HepG2 (cell line): ENCODE measurements around the gene KCNF1. TPM values are rescaled to one million over a fixed set of nuclear protein-coding genes. Genes with fewer than 3 reads are reported as not detected.
A peak's percentile ranks its signal among the peaks of the same experiment; 100 is the strongest.

Experiments
- ATAC-seq: fragments of 200-7000 bp; cut with Tn5 transposase; 3 replicates; pipeline ENCODE4 v1.9.1; 2020; ENCODE audit warnings: mild to moderate bottlenecking, moderate library complexity
- BruUV-seq: library from RNA; stranded (reverse); fragments of 400-500 nt; replicated peaks from 2 replicates; lab custom pipeline; 2021; lab: Mats Ljungman, UMichigan
- CTCF ChIA-PET: fragments of 300-600 bp; formaldehyde crosslinking; extraction: SDS; loops from one replicate; lab custom pipeline; 2021; ENCODE audit warnings: low total read pairs, inconsistent platforms, low intra/inter-chr PET ratio; lab: Yijun Ruan, JAX
- POLR2A ChIA-PET: fragments of 350-600 bp; sonication (Branson Sonifier 250); formaldehyde crosslinking; loops from one replicate; lab custom pipeline; 2020; ENCODE audit warnings: antibody characterized with exemption, inconsistent platforms; lab: Yijun Ruan, JAX
- DNase-seq: peaks from one replicate; pipeline ENCODE4 v3.0.0-alpha.2; 2015; ENCODE audit warnings: low spot score
- FAIRE-seq: peaks from 3 replicates; lab custom pipeline; 2011; peaks lifted over from hg19 to GRCh38; lab: Jason Lieb, UNC
- H2AFZ ChIP-seq: one replicate; pipeline ENCODE4 v1.6.1; 2011; ENCODE audit warnings: low read length, inconsistent platforms
- H3K27ac ChIP-seq: fragments of 300-600 bp; 3 replicates; pipeline ENCODE4 v1.8.0; 2011; ENCODE audit warnings: mixed run types, mild to moderate bottlenecking, mixed read lengths, low read length, inconsistent platforms; ENCODE audit not compliant: insufficient read depth; ENCODE audit errors: extremely low read length
- H3K27me3 ChIP-seq, 2 experiments: fragments of 200-600 bp in 1 of 2; 2 replicates in 1 of 2; 3 replicates in 1 of 2; pipeline versions ENCODE4 v1.6.0 to v1.8.0; 2011; ENCODE audit warnings: low read length in 2 of 2, mild to moderate bottlenecking in 2 of 2, moderate library complexity in 2 of 2, inconsistent platforms in 1 of 2; ENCODE audit not compliant: insufficient read depth in 2 of 2, control insufficient read depth in 1 of 2
- H3K36me3 ChIP-seq, 2 experiments: fragments of 200-600 bp in 1 of 2; replicated peaks in 1 of 2; 2 replicates in 1 of 2; 3 replicates in 1 of 2; pipeline versions ENCODE4 v1.5.1 to v1.8.0; 2011; ENCODE audit warnings: low read length in 2 of 2, inconsistent platforms in 1 of 2; ENCODE audit not compliant: insufficient read depth in 2 of 2, control insufficient read depth in 1 of 2
- H3K4me1 ChIP-seq: 2 replicates; pipeline ENCODE4 v1.5.1; 2012; ENCODE audit warnings: low read length, inconsistent platforms; ENCODE audit not compliant: insufficient read depth
- H3K4me2 ChIP-seq: 2 replicates; pipeline ENCODE4 v1.6.0; 2011; ENCODE audit warnings: low read depth, low read length, inconsistent platforms
- H3K4me3 ChIP-seq, 3 experiments: fragments of 200-600 bp in 1 of 3; sonication (generic), shearing (Covaris generic) in 1 of 3; replicated peaks in 1 of 3; 2 replicates each; pipeline ENCODE4 v1.5.1; 2011 to 2016; ENCODE audit warnings: low read length in 3 of 3, inconsistent platforms in 2 of 3, low read depth in 2 of 3, mild to moderate bottlenecking in 2 of 3, control low read depth in 1 of 3, mixed read lengths in 1 of 3; ENCODE audit not compliant: insufficient read depth in 1 of 3
- H3K79me2 ChIP-seq: one replicate; pipeline ENCODE4 v1.6.1; 2011; ENCODE audit warnings: low read length, inconsistent platforms; ENCODE audit not compliant: insufficient read depth
- H3K9ac ChIP-seq: 2 replicates; pipeline ENCODE4 v1.6.0; 2011; ENCODE audit warnings: mild to moderate bottlenecking, low read depth, low read length, inconsistent platforms; ENCODE audit not compliant: insufficient read depth
- H3K9me3 ChIP-seq: 2 replicates; pipeline ENCODE4 v1.5.1; 2012; ENCODE audit warnings: mild to moderate bottlenecking, low read length
- H4K20me1 ChIP-seq: 2 replicates; pipeline ENCODE4 v1.6.0; 2011; ENCODE audit warnings: inconsistent platforms, mild to moderate bottlenecking, low read length, moderate library complexity; ENCODE audit not compliant: insufficient read depth
- DNMT3B ChIP-seq: conservative IDR thresholded peaks from 2 replicates; pipeline ENCODE4 v1.6.1; 2016; ENCODE audit warnings: missing biosample characterization, control low read depth
- EP300 ChIP-seq, 3 experiments: sonication (generic) in 1 of 3; formaldehyde crosslinking in 1 of 3; IDR thresholded peaks; 2 replicates each; pipeline versions ENCODE4 v1.5.1 to v1.6.1; 2011 to 2020; ENCODE audit warnings: low read depth in 2 of 3, low read length in 2 of 3, borderline replicate concordance in 1 of 3, improper control_type of control experiment in 1 of 3, mild to moderate bottlenecking in 1 of 3, missing genetic modification reagents in 1 of 3, moderate library complexity in 1 of 3
- FOXK2 ChIP-seq: fragments of 450-650 bp; IDR thresholded peaks from 2 replicates; pipeline ENCODE4 v1.6.1; 2016
- IRF1 ChIP-seq: sonication (generic); formaldehyde crosslinking; IDR thresholded peaks from 2 replicates; pipeline ENCODE4 v1.4.0; 2020; ENCODE audit warnings: low read depth, mild to moderate bottlenecking, missing genetic modification reagents
- MAFK ChIP-seq, 2 experiments: IDR thresholded peaks in 1 of 2; conservative IDR thresholded peaks in 1 of 2; 2 replicates each; pipeline ENCODE4 v1.6.1; 2011; ENCODE audit warnings: improper control_type of control experiment in 2 of 2, low read length in 2 of 2
- MIER3 ChIP-seq: IDR thresholded peaks from 2 replicates; pipeline ENCODE4 v1.6.1; 2016; ENCODE audit warnings: missing compliant biosample characterization, borderline replicate concordance
- NFYB ChIP-seq: sonication (generic); formaldehyde crosslinking; IDR thresholded peaks from 2 replicates; pipeline ENCODE4 v1.4.0; 2020; ENCODE audit warnings: missing genetic modification reagents
- SRY ChIP-seq: sonication (generic); formaldehyde crosslinking; IDR thresholded peaks from 2 replicates; pipeline ENCODE4 v1.8.0; 2022; ENCODE audit warnings: mild to moderate bottlenecking, missing genetic modification reagents
- ZFP91 ChIP-seq: sonication (generic); formaldehyde crosslinking; IDR thresholded peaks from 2 replicates; pipeline ENCODE4 v1.9.0; 2022; ENCODE audit warnings: missing genetic modification reagents, mild to moderate bottlenecking, borderline replicate concordance
- ZSCAN25 ChIP-seq: sonication (generic); formaldehyde crosslinking; IDR thresholded peaks from 2 replicates; pipeline ENCODE4 v1.8.0; 2022; ENCODE audit warnings: mild to moderate bottlenecking, missing genetic modification reagents
- WGBS: methylation state at CpG from one replicate; pipeline ENCODE4 v1.1.6; 2017; ENCODE audit warnings: low lambda C conversion rate; 5-methylcytosine and 5-hydroxymethylcytosine counted together
- in situ Hi-C: cut with HindIII; loops from 2 replicates; pipeline ENCODE4 v1.10.0; 2017; ENCODE audit warnings: low pct_unique_long_range_greater_than_20kb; ENCODE audit not compliant: extremely low pct_ligation_motif_present
- intact Hi-C: fragments of 100-400 bp; cut with micrococcal nuclease; formaldehyde crosslinking; loops from one replicate; pipeline ENCODE4 v1.10.0; 2022; ENCODE audit not compliant: unreplicated experiment
- polyA plus RNA-seq, 8 experiments: library from polyadenylated mRNA; depleted of rRNA in 3 of 8; stranded (reverse) in 7 of 8; unstranded in 1 of 8; fragments of >200 nt; fragmentation: Illumina TruSeq in 4 of 8; extraction: Trizol in 4 of 8; gene quantifications; 2 replicates each; pipeline versions ENCODE4 v1.2.1 to v1.2.3, GENCODE V29; 2011 to 2016; ENCODE audit warnings: low read depth in 4 of 8, missing spikeins in 1 of 8, mixed read lengths in 1 of 8; ENCODE audit not compliant: insufficient read depth in 1 of 8
- total RNA-seq, 5 experiments: library from RNA; depleted of rRNA; stranded (reverse); fragments of >200 nt; fragmentation: Illumina TruSeq; extraction: Trizol; gene quantifications; 2 replicates each; pipeline ENCODE4 v1.2.3, GENCODE V29; 2016; ENCODE audit warnings: low read depth in 1 of 5

Gene KCNF1
- total and polyA plus RNA-seq, 2 of the 13 experiments (the other 11 are each of a cell fraction or from before 2014, with no cell fraction given) = 0.09 to 0.12 TPM

GRCh38 chr2:10864251-10864650, 47.5 kb upstream of the KCNF1 start (continued):
- TF ChIP-seq ZFP91 (CRISPR knock-in tag) = no peak
- no peak for TF ChIP-seq ZSCAN25 (CRISPR knock-in tag)

GRCh38 chr2:10864861-10865636, 46.7 kb upstream of the KCNF1 start:
- Histone ChIP-seq H3K79me2 (no peaks in the 10 kb centered on the region), H3K9ac (no peak overlapping the region), H3K4me2 (no peak overlapping the region), H4K20me1 (no peaks in the 10 kb centered on the region), H3K27ac (no peak overlapping the region), H3K4me1 (no peaks in the 10 kb centered on the region), H3K27me3 (peaks cover 11 to 83% of the 10 kb centered on the region in 2 experiments; a peak in 4 of 5 replicates), H3K4me3 (no peak overlapping the region)
- no TSS peak for BruUV-seq
- peak; percentile 39 for FAIRE-seq
- WGBS = 22% methylated on average over 14 of the region's 14 CpGs
- POLR2A ChIA-PET = no interaction called here
- no peak for TF ChIP-seq EP300 (IDR thresholded peaks at IDR 0.05; ENCODE audit: low read depth in 2 of 2, low read length in 2 of 2)
- TF ChIP-seq EP300 (CRISPR knock-in tag; IDR thresholded peaks at IDR 0.05; ENCODE audit: borderline replicate concordance) = no peak
- no peak for TF ChIP-seq DNMT3B
- no peak for TF ChIP-seq SRY (CRISPR knock-in tag)
- no peak for TF ChIP-seq FOXK2
- no peak for TF ChIP-seq MIER3 (CRISPR knock-in tag)
- peak; percentile 24 to 62 for TF ChIP-seq MAFK (conservative IDR thresholded peaks at IDR 0.05 in 1 of 2, IDR thresholded peaks at IDR 0.05 in 1 of 2; ENCODE audit: low read length in 2 of 2)
- no peak for TF ChIP-seq IRF1 (CRISPR knock-in tag)
- TF ChIP-seq NFYB = no peak
- TF ChIP-seq, all 625 proteins: peak for 1
- DNase-seq = no peak
- no peaks in the 10 kb centered on the region for H3K36me3 ChIP-seq
- intact Hi-C loops = no loop called here
- H3K9me3 ChIP-seq = no peaks in the 10 kb centered on the region
- no peak overlapping the region for H2AFZ ChIP-seq
- ATAC-seq = peak; percentile 55; the same call in 2 of the 3 replicates
- in situ Hi-C loops = no loop called here
- CTCF ChIA-PET = no interaction called here
